Upper lobe of left lung (tissue), 6 donors: Measurements from ENCODE around the gene DENND5B. TPM values are rescaled to one million over a fixed set of nuclear protein-coding genes. Genes with fewer than 3 reads are reported as not detected.
"Not testable (repeated sequence)": the region's sequence is repeated elsewhere in the genome, so short reads cannot be mapped to it uniquely, and the experiment has no call there.

Experiments
- ATAC-seq, 2 donors: fragments of 200-7000 bp; cut with Tn5 transposase; one replicate each; pipeline ENCODE4 v1.9.1; 2022; ENCODE audit warnings: mild to moderate bottlenecking in 2 of 2, moderate library complexity in 2 of 2; ENCODE audit not compliant: low FRiP score in 2 of 2
- DNase-seq, 2 donors: peaks; one replicate each; pipeline ENCODE4 v3.0.0-alpha.2; 2019 to 2020
- H3K27ac ChIP-seq, 4 donors: fragments of 200-600 bp; sonication (generic); one replicate each; pipeline ENCODE4 v1.5.1; 2016 to 2019
- H3K27me3 ChIP-seq, 4 donors: fragments of 200-600 bp; sonication (generic); one replicate each; pipeline ENCODE4 v1.5.1; 2017 to 2019
- H3K36me3 ChIP-seq, 4 donors: fragments of 200-600 bp; sonication (generic); one replicate each; pipeline ENCODE4 v1.5.1; 2016 to 2019
- H3K4me1 ChIP-seq, 4 donors: fragments of 200-600 bp; sonication (generic); one replicate each; pipeline ENCODE4 v1.5.1; 2018 to 2019
- H3K4me3 ChIP-seq, 4 donors: fragments of 200-600 bp; sonication (generic); one replicate each; pipeline ENCODE4 v1.5.1; 2017 to 2019; ENCODE audit warnings: mild to moderate bottlenecking in 2 of 4, moderate library complexity in 1 of 4
- H3K9me3 ChIP-seq, 4 donors: fragments of 200-600 bp; sonication (generic); one replicate each; pipeline ENCODE4 v1.5.1; 2018 to 2019
- CTCF ChIP-seq, 6 experiments: fragments of 450-650 bp in 4 of 6; fragments of 200-600 bp in 2 of 6; sonication (generic) in 2 of 6; IDR thresholded peaks; one replicate each; pipeline ENCODE4 v1.5.1; 2016 to 2019; ENCODE audit warnings: antibody characterized with exemption in 6 of 6
- EP300 ChIP-seq, 4 donors: sonication (generic); formaldehyde crosslinking; IDR thresholded peaks; one replicate each; pipeline ENCODE4 v1.5.1; 2017; ENCODE audit warnings: antibody characterized with exemption in 4 of 4, control low read depth in 2 of 4
- POLR2A ChIP-seq, 4 donors: fragments of 450-650 bp; IDR thresholded peaks; one replicate each; pipeline ENCODE4 v1.5.1; 2016 to 2017; ENCODE audit warnings: antibody characterized with exemption in 4 of 4, mild to moderate bottlenecking in 2 of 4
- POLR2AphosphoS5 ChIP-seq, 2 donors: sonication (generic); formaldehyde crosslinking; IDR thresholded peaks; one replicate each; pipeline ENCODE4 v1.5.1; 2017; ENCODE audit warnings: antibody characterized with exemption in 2 of 2
- WGBS, 2 donors: methylation state at CpG; one replicate each; pipeline ENCODE4 v1.1.5; 2017 to 2018; 5-methylcytosine and 5-hydroxymethylcytosine counted together
- total RNA-seq, 6 donors: library from RNA; depleted of rRNA in 4 of 6; stranded (reverse); fragments of >200 nt in 4 of 6; gene quantifications; one replicate each; pipeline versions ENCODE4 v1.1.0 to v1.2.1, GENCODE V29; 2016 to 2021
- donor health status: DM: no; HTN: no; CAD: no; lungs with moderate emphysema.
- donor health status: DM: no; HTN: yes; CAD: no; lungs with severe emphysema.

The DENND5B gene
- total RNA-seq, 6 donors from 2014 or later = 4.1 to 12.6 (median 5.8) TPM

GRCh38 chr12:31582155-31582554 lies 8.8 kb downstream of the DENND5B start:
- Histone ChIP-seq H3K4me3 (no peak overlapping the region), H3K36me3 (no peaks in the 10 kb centered on the region), H3K27ac (no peak overlapping the region), H3K9me3 (no peaks in the 10 kb centered on the region), H3K27me3 (no peaks in the 10 kb centered on the region), H3K4me1 (no peaks in the 10 kb centered on the region)
- ATAC-seq (no peak), DNase-seq (no peak)
- TF ChIP-seq EP300 (IDR thresholded peaks at IDR 0.05) = no peak
- TF ChIP-seq POLR2A (IDR thresholded peaks at IDR 0.05) = no peak
- no peak for TF ChIP-seq POLR2AphosphoS5 (IDR thresholded peaks at IDR 0.05)
- no peak for TF ChIP-seq CTCF (IDR thresholded peaks at IDR 0.05)
- 93 to 95% methylated on average over 3 of the region's 3 CpGs for WGBS, 2 donors

- DNase-seq (no peak), ATAC-seq (no peak)
- 63 to 69% methylated on average over 2 of the region's 2 CpGs for WGBS, 2 donors
- no peaks in the 10 kb centered on the region for H3K27me3 ChIP-seq
- H3K27ac ChIP-seq = no peak overlapping the region
- H3K9me3 ChIP-seq = no peaks in the 10 kb centered on the region
- TF ChIP-seq CTCF (IDR thresholded peaks at IDR 0.05) (no peak), POLR2AphosphoS5 (IDR thresholded peaks at IDR 0.05) (no peak), POLR2A (IDR thresholded peaks at IDR 0.05) (no peak), EP300 (IDR thresholded peaks at IDR 0.05) (no peak)
- no peaks in the 10 kb centered on the region for H3K36me3 ChIP-seq
- H3K4me1 ChIP-seq = peaks cover 0 to 14% (median 5%) of the 10 kb centered on the region in 4 donors
- H3K4me3 ChIP-seq = no peak overlapping the region
Observed at GRCh38 chr12:31578632-31579031, 12.3 kb downstream of the DENND5B start.

DNA sequence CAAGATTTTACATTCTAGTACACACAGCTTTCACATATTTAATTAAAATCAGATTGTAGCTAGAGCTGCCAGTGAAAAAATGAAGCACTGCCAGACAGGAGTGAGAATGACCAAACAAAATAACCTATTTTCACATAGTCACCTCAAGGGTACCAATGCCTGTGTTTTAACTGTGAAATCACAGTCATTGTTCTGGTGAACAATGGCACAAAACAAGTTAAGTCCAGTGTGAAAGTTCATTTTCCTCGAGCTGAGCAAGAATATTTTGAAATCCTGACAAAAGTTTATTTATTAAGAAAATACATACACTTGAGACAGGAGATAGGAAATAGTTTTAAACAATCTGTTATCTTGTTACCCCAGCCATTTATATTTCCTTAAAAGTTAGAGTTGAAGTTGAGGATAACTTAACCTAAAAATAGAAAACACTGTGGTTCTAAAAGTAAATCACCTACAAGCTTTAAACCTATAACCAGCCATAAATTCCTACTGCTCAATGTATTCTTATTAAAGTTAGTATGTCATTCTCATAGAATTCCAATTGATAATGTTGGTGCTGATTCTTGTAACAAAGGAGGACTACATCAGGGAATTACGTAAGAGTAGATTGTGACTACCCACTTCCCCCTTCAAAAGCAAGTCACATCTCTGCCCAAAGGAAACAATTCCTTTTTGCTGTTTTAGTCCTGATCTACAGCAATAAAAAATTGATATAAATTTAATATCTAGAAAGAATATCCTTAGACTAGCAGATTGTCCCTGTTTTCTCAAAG lies 15.9 kb downstream of the DENND5B start:
- Histone ChIP-seq H3K27me3 (no peaks in the 10 kb centered on the region), H3K9me3 (no peaks in the 10 kb centered on the region), H3K4me3 (no peak overlapping the region), H3K27ac (peak overlapping the region in 1 of 4 donors; percentile 22), H3K4me1 (peaks cover 0 to 14% (median 7%) of the 10 kb centered on the region in 4 donors), H3K36me3 (no peaks in the 10 kb centered on the region)
- WGBS, 2 donors = 29% methylated on average over 2 of the region's 2 CpGs
- ATAC-seq (no peak), DNase-seq (no peak)
- TF ChIP-seq CTCF (IDR thresholded peaks at IDR 0.05) (no peak), EP300 (IDR thresholded peaks at IDR 0.05) (no peak), POLR2AphosphoS5 (IDR thresholded peaks at IDR 0.05) (no peak), POLR2A (IDR thresholded peaks at IDR 0.05) (no peak)

GRCh38 chr12:31574367-31574766 lies 16.6 kb downstream of the DENND5B start:
- not testable (repeated sequence) for H3K9me3 ChIP-seq, H3K36me3 ChIP-seq, DNase-seq, ATAC-seq, H3K27me3 ChIP-seq, H3K4me3 ChIP-seq
- H3K27ac ChIP-seq = peak overlapping the region in 1 of 4 donors; percentile 22
- WGBS, 2 donors = 85 to 93% methylated on average over 7 of the region's 7 CpGs
- peaks cover 0 to 14% (median 7%) of the 10 kb centered on the region in 4 donors for H3K4me1 ChIP-seq

GRCh38 chr12:31572900-31573600 lies 17.9 kb downstream of the DENND5B start:
- Histone ChIP-seq H3K27ac (no peak overlapping the region), H3K36me3 (no peaks in the 10 kb centered on the region), H3K4me3 (no peak overlapping the region), H3K9me3 (no peaks in the 10 kb centered on the region), H3K4me1 (peaks cover 0 to 14% (median 7%) of the 10 kb centered on the region in 4 donors), H3K27me3 (no peaks in the 10 kb centered on the region)
- DNase-seq (no peak), ATAC-seq (no peak)
- WGBS, 2 donors = 91 to 94% methylated on average over 3 of the region's 3 CpGs
- TF ChIP-seq POLR2A (IDR thresholded peaks at IDR 0.05) (no peak), POLR2AphosphoS5 (IDR thresholded peaks at IDR 0.05) (no peak), EP300 (IDR thresholded peaks at IDR 0.05) (no peak), CTCF (IDR thresholded peaks at IDR 0.05) (no peak)
